Hematopoietic multipotent progenitor cell (in vitro differentiated cells): Measurements from ENCODE around the gene CEND1. TPM values are rescaled to one million over a fixed set of nuclear protein-coding genes. Genes with fewer than 3 reads are reported as not detected.

Experiments
- DNase-seq, 3 donors: peaks; one replicate each; pipeline ENCODE4 v3.0.0-alpha.2; 2011 to 2015; ENCODE audit warnings: low read depth in 2 of 3, low spot score in 2 of 3
- total RNA-seq: library from RNA; depleted of rRNA; stranded (reverse); fragments of >200 nt; gene quantifications from one replicate; pipeline ENCODE4 v1.2.3, GENCODE V29; 2012

The CEND1 gene
- total RNA-seq, 1 donor, result not detected

DNA sequence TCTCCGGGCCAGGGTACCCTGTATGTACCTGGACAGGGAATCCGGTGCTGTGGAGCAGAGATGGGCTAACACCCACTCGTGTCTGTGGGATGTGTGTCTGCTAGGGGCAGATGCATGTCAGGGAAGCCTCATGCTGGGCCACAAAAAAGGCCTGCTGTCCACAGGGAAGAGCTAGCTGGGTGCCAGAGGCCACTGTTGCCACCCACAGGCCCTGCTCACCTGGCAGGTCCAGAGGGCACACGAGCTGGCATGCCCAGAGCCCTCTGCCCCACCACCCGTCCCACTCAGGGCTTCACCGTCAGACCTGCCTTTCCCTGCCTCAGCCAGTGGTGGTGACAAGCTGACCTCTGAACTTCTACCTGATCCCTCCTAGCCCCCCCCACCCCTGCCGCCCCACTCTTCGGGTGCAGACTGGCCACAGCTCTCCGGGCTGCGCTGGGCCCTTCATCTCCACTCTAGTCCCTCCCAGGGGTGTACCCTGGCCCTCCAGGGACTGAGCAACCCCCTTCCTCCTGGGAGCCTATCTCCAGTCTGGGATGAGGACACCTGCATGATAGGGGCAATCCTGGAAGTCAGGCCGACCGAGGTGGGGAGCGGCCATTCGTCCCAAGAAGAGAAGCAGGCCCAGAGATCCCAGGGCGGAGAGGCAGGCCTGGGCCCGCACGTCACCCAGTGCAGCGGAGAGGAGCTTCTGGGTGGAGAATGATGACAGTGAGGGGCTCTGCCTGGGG lies 6.8 kb upstream of the CEND1 start:
- DNase-seq, result no peak

DNA sequence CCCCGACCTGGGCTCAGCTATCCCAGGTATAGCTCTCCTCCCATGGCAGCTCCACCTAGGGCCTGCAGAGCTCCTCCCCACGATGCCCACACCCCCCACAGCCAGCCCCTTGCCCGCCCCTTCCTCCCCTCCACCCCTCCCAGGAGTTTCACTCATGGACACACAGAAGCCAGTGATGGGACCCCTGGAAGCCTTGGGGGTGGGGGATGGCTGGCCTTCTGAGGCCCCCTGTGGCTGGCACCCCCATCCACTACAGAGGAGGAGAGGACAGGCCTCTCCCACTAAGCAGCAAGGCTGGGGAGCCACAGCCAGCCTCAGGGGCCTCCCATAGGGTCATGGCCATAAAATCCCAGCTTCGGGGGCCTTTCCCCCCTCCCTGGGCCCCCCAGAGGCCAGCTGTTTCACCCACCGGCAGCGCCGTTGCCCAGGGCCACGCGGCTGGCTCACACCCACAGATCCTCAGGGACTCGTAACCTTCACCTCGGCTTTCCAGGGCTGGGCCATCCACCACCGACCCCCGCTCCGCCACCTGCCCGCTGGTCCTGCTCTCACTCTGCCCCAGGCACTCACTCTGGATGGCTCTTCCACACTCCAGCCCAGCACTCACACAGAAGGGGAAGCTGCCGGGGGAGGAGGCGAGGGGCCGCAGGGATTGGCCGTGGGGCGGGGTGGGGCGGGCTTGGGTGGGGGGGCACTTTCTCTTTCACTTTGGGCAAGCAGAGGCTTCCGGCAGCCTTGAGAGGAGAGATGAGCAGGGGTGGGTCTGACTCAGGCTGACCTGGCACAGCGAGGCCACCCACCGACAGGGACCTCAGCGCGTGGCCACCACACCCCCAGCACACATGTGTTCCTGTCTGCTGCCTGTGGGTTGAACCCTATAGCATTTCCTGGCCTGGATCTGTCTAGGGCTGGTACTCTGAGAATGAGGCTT lies 6.0 kb upstream of the CEND1 start:
- DNase-seq, result peak; percentile 58 to 91 (median 85)

DNA sequence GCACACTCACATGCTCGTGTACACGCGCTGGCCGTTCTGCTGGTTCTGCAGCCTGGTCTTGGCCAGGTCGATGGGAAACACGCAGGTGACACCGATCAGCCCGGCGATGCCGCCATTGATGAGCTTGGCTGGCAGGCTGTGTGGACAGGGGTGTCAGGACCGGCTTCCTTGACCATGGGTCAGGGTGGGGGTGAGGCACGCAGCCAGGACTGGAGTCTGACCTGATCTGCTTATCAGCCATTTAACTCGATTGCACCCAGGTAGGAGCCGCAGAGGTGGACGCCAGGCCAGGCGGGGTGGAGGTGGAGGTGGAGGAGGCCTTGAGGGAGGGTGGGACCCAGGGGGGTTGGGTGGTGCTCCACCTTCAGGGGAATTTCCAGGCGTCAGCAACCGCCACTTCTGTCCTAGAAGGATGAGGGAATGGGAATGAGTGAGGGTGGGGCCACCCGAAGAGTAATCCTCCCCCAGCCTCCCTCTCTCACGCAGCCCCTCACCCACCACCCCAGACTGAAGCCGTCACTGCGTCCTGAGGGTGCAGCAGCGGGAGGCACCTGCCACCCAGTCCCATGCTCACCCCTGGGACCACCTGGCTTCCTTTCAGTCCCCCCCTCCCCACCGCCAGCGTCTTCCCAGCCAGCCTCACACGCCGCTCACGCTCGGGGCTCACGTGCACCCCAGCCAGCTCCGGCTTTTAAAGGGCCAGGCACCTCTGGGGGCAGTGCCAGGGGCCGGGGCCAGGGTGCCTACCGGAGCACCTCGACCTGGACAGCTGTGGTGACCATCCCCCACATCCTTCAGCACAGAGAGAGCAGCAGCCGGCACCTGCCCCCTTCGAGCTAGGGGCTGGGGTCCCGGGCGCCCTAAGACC lies 5.1 kb upstream of the CEND1 start:
- no peak for DNase-seq

DNA sequence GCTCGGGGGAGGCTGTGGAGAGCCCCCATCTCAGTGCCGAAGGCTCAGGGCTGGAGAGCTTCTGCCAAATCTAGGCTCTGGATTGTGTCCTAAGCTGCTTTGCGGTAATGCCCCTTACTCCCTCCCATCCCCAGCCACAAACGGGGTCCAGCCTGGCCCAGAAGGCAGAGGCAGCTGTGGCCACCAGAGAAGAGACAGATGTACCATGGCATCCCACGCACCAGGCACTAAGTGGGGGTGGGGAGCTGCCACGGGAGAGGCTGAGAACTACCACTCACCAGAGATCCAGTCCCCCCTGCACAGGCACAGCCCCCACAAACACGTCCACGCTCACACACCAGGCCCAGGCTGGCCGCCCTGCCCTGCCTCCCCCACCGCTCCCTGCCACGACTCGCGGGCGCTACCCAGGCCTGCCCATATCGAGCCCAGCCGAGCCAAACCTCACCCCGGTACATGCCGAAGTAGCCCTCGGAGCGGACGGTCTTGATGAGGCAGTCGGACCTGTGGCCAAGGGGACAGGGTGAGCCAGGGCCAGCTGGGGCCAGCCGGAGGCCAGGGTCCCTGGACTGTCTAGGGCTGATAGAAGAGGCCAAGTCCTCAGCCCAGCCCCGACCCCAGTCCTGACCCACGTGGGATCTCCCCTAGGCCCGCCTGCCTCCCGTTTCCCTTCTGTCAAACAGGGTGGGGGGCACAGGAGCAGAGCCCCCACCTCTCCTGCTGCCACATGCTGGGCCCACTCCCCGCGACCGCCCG lies 4.3 kb upstream of the CEND1 start:
- no peak for DNase-seq

DNA sequence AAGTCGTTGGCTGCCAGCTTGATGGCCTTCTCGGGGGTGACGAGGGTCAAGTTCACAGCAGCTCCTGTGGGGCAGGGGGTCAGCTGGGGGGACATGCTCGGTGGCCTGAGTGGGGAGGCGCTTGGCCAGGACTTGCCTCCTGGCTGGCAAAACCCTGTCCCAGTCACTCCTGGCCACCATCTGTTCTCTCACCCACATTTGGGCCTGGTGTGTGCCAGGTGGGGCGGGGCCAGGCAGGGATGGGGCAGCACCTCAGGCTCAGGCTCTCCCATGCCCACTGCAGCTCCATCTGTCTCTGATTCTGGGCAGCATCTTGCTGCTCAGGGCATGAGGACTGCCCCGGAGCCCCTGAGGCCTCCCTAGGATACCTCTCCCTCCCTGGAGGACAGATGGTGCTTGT lies 3.7 kb upstream of the CEND1 start:
- DNase-seq, result no peak

DNA sequence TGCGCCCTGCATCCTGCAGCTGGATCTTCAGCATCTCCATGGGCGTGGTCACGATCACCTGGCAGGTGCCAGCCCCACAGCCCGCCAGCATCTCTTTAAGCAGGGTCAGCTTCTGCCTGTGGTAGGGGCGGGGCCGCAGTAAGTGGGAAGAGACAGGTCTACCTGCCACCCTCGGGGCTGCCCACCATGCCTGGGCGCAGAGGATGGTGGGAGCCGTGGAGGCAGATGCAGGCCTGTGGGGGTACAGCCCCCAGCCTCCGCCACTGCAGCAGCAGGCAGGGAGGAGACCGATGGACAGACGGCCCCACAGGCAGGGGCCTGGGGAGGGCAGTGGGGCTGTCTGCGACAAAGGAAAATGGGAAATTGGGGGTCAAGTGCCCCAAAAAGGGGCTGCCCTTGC lies 3.0 kb upstream of the CEND1 start:
- no peak for DNase-seq

DNA sequence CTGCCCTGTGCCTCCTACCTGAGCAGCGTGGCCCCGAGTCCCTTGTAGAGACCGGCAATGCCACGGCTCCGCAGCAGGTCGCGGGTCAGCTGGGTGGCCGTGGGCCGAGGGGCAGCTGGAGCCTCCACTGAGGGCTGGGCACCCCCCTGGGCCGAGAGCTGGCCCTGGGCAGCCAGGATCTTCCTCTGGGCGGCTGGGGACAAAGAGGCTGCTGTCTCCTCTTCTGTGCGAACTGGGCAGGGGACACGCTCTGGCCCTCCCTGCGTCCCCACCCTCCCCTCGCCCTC lies 2.6 kb upstream of the CEND1 start:
- no peak for DNase-seq

DNA sequence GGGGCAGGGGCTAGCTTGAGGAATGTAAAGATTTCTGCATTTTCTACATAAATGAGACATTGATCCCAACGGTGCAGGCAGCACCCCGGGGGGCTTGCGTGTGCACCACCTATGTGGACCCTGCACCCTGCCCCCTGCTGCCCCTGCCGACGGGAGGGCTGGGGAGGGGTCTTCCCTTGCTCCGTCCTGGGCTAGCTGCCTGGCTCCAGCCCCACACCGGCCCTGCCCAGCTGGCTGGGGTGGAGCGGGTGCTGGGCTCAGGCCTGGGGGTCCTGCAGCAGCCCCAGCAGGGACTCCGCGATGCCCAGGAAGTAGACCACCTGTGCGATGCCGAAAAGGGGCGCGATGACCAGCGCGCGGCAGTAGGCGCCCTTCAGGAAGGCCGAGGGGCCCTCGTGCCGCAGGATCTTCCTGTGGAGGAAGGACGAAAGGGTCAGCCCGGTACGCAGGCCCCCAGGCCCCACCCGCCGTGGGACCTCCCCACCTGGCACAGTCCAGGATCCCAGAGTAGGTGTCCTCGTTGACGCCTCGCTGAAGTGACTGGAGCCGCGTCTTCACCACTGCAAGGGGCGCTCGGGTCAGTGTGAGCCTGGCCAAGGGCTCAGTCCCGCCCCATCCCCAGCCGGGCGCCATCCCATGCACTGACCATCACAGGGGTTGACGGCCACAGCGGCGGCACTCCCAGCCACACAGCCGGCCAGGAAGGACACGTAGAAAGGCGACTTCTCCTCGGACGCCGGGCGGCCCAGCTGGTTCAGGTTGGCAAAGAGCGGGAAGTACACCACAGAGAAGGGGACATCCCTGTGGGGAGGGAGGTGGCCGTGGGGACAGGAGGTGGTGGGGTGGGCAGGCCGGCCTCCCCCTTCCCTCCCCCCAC lies 2.0 kb upstream of the CEND1 start:
- no peak for DNase-seq

DNA sequence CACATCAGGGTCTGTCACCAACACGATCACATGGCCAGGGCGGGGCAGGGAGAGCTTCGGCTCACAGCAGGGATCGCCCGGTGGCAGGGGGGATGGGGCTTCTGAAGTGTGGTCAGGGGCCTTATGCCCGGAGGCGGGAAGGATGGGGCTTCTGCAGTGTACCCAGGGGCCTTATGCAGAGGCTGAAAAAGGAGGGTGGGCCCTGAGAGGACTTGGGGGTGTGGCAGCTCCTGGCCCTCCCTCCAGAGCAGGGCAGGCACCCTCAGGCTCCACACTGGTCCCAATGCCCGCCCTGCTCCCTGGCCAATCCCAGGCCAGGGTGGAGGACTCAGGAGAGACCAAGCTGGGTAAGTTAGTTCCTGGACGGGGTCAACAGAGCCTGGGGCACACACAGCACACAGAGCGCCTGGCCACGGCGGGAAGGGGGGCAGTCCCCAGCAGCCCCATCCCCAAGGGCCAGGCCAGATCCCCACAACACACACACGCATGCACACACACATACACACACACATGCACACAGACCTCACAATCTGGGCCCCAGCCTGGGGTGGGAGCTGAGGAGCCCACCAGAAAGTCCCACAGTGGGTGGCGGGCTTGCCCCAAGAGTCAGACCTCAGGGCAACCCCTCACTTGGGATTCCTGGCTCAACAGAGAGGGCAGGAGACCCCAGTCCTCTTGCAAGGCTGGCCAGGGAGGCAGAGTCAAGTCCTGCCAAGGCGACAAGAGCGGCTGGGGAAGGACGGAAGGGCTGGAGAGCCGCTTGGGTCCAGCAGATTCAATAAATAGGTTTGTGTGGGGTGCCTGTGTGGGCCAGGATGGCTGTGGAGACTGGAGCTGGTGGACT lies 1.1 kb upstream of the CEND1 start:
- no peak for DNase-seq

DNA sequence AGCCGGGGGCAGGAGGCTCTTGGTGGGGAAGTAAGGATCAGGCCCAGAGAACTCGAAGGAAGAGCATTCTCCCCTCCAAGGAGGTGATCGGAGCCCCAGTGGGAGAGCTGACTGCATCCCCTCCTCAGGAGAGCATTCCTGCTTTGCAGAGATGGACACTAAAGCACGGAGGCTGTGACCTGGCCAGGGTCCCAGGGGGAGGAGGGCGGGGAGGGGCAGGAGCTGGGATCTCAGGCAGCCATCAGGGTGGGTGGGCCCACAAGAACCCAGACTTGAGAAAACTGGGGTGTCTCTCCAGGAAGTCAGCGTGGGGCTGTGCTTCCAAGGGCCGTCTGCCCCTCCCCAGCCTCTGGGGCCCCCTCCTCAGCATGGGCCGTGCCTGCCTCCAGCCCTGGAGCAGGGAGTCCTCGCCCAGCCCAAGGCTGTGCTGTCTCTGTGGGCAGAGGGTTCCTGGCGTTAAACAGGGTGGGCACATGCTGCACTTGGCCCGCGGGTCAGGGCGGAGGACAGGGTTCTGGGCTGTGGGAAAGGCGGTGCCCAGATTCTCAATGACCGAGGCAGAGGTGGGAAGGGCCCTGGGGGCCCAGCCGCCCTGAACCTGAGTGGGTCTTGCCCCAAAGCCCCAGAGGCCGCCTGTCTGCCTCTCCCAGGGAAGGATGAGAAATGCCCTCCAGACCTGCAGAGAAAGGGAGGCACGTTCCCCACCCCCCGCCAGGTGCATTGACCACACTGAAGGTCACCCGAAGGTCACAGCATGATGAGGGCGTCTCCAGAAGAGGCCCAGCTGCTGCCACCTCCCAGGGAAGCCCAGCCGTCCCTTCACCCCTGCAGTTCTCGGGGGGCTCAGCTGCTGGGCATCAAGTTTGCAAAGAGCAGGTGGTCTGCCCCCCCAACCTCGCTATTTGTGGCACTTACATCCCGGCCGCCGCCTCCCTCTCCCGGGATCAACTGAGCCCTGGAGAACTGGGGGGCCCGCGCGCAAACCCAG lies 643 bp downstream of the CEND1 start:
- no peak for DNase-seq

DNA sequence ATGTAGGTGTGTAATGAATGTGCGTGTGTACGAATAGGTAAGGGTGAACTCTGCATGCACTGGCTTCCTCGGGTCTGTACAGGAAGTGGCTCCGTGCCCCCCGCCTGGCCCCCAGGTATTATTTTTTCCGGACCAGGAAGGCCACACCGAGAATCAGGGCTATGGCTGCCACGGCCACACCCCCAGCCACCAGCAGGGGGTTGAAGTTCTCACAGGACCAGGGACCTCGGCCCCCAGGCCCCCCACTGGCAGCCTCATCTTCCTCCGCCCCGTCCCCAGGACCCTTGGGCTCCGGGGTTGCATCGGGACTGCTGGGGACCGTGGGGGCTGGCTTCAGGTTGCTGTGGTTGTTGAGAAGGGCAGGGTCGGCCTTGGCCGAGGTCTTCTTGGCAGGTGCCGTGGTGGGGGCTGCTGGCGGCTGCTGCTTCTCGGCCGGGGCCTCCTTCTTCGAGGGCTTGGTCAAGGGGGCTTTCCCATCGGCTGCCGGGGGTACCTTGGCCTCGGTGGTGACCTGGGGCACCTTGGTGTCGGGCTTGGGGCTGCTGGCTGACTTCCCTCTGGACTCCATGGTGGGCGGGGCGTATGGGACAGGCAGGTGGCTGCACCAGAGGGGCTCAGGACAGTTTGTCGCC lies 1.8 kb downstream of the CEND1 start:
- no peak for DNase-seq

DNA sequence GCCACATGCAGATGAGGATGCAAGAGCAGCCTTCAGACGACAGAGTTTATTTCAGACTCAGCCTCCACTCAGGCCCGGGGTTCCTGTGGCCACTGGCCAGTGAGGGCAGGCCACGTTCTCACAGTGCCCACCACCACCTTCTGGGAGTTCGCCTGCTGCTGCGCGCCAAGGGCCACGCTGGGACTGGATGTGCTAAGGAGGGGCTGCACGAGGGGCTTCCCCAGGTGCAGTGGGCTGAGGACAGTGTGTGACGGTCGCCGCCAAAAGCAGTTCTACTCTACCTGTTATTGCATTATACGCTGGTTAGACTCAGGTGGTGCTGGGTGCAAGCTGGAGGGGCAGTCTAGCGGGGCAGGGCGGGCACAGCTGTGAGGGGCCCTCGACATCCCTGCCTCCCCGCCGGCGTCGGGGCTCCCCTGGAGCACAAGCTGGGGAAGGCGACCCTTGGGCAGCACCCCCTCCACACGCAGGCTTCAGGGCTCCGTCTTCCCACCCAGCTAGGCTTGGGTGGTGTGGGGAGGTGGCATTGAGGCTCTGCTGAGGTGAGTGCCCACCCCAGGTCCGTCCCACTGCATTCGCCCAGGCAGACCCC lies 2.7 kb downstream of the CEND1 start:
- DNase-seq, result no peak

DNA sequence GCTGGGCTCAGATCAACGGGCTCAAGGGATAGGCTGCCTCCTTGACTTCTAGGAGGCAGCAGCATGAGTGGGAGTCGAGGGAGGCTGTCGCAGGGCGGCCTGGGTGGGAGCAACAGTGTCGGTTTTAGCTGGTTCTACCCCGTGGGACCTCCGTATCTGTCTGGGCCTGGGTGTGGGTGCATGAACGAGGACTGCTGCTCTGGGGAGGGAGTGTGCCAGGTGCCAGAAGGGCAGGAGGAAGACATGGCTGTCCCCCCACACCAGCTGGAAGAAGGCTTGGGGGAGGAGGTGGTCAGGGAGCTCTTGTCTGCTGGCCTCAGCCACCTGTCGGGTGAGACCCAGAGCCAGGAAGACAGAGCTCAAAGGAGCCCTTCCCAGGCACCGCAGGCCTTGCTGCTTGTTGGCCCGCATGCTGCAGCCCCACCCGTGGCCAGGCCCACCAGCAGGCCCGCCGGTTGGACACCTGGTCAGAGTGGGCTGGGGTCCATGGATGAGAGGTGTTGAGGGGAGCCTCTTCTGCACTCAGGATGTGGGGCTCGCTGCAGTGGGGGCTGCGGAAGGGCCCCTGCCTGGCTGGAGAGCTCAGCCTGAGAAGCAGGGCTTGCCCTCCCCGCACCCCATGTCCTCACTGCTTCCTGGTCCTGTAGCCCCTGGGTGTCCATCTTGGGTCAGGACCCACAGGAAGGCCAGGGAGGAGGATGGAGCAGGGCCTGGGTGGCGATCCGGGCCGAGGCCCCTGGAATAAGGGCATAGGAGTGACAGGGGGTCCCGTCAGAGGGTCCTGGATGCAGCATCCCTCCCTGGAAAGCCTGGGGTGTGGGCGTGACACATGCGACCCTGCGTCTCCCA lies 3.4 kb downstream of the CEND1 start:
- DNase-seq, result no peak

DNA sequence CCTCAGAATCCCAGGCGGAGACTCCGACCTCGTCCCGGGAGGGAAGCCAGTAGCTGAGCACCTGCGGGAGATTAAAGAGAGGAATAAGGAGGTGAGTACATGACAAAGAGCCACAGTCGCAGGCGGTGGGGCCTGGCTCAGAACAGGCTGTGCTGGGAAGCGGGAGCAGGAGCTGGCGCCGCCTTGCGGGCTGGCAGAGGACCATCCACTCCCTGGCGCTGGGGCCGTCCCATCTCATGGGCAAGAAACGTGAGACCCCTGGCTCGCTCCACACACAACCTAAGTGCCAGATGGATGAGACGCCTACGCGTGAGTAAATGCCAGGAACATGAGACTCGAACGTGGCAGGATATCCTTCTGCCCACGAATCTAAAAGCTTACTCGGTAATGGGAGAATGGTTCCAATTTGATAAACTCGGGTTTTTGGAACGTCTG lies 6.3 kb downstream of the CEND1 start:
- DNase-seq, result peak in 2 of 3 donors; percentile 48 to 65

DNA sequence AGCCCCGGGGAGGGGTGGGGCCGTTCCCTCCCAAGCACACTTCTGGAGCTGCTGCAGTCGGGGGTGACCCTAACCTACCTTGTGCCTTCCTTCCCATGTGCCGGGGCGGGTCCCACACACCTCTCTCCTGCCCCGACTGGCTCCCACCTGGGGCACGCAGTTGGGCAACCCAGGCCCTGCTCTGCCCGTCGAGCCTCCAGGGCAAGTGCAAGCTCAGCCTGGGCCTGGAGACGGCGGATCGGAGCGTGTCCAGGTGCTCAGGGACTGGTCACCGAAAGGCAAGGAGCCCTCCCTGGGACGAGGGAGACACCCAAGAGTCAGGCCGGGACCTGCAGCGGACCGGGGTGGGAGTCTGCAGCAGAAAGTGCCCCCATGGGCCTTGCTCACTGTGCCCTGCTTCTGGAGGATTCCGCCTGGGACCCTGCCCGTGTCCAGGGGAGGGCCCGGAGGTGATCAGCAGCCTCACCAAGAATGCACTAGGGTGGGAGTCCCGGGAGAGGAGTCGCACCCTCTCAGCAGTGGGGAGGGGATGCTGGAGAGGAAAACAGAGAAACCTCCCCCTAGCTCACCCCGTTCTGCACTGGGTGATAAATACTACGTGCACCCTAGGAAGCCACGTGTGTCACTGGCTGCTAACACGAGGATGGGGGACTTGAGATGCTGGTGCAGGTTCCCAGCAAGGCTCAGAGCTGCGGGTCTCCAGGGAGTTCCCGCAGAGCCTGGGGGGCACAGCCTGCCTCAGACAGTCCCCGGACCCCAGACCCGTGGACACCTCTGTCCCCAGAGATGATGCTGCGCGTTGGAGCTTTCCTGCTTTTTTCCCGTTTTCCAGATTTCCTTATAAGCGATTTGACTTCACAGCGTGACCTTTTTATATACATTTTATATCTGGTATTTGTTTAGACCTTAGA lies 7.4 kb downstream of the CEND1 start:
- DNase-seq, result no peak
